HT-29 (cell line): ENCODE measurements around the gene CSE1L. TPM values are rescaled to one million over a fixed set of nuclear protein-coding genes. Genes with fewer than 3 reads are reported as not detected.
"Not testable (repeated sequence)": the region's sequence is repeated elsewhere in the genome, so short reads cannot be mapped to it uniquely, and the experiment has no call there.

Experiments used
- DNase-seq: peaks from one replicate; pipeline ENCODE4 v3.0.0-alpha.2; 2015; ENCODE audit warnings: low spot score
- total RNA-seq: library from RNA; depleted of rRNA; stranded (reverse); fragments of >200 nt; shearing (Covaris generic); gene quantifications from 2 replicates; pipeline ENCODE4 v1.2.3, GENCODE V29; 2014; rRNA removed

CSE1L gene
- 112 and 122 TPM in 2 replicates for total RNA-seq

- peak; percentile 100 for DNase-seq
Observed at GRCh38 chr20:49046087-49046900, at the start of gene CSE1L. CSE1L (plus strand) TSS chr20:49046312; CDS start chr20:49058464, 12,152 bp downstream.

GRCh38 chr20:48999890-49000870 is 45.9 kb upstream of the CSE1L start:
- no peak for DNase-seq

- no peak for DNase-seq
Observed at GRCh38 chr20:49001741-49002140, 44.4 kb upstream of the CSE1L start.

- DNase-seq = no peak
Observed at GRCh38 chr20:49006446-49006980, 39.6 kb upstream of the CSE1L start.

- DNase-seq = no peak
Observed at GRCh38 chr20:49009899-49010631, 36.0 kb upstream of the CSE1L start.

- no peak for DNase-seq
Observed at GRCh38 chr20:49024220-49024619, 21.9 kb upstream of the CSE1L start.

GRCh38 chr20:49028177-49028576 is 17.9 kb upstream of the CSE1L start:
- DNase-seq = not testable (repeated sequence)

- DNase-seq = peak; percentile 49
Observed at GRCh38 chr20:49028684-49029083, 17.4 kb upstream of the CSE1L start.

GRCh38 chr20:49029203-49029602 is 16.9 kb upstream of the CSE1L start:
- DNase-seq = no peak

GRCh38 chr20:49030954-49031619 is 15.0 kb upstream of the CSE1L start:
- DNase-seq = no peak

GRCh38 chr20:49032455-49032854 is 13.7 kb upstream of the CSE1L start:
- no peak for DNase-seq

- DNase-seq = no peak
Observed at GRCh38 chr20:49034070-49034732, 11.9 kb upstream of the CSE1L start.

- DNase-seq = no peak
Observed at GRCh38 chr20:49037962-49038387, 8.1 kb upstream of the CSE1L start.

GRCh38 chr20:49039854-49040253 is 6.3 kb upstream of the CSE1L start:
- no peak for DNase-seq

GRCh38 chr20:49043000-49043399 is 3.1 kb upstream of the CSE1L start:
- no peak for DNase-seq

- DNase-seq = no peak
Observed at GRCh38 chr20:49045440-49046086, 549 bp upstream of the CSE1L start.

- no peak for DNase-seq
Observed at GRCh38 chr20:49052334-49052733, 6.2 kb downstream of the CSE1L start.

- DNase-seq = no peak
Observed at GRCh38 chr20:49054056-49054643, 8.0 kb downstream of the CSE1L start.

GRCh38 chr20:49063279-49063678 is 17.2 kb downstream of the CSE1L start:
- DNase-seq = no peak
